H54 (cell line): ENCODE measurements around the gene PPM1L.

Source experiments
- DNase-seq: peaks from one replicate; pipeline ENCODE4 v3.0.0; 2011; ENCODE audit warnings: low spot score, mixed read lengths; ENCODE audit not compliant: insufficient read length
- FAIRE-seq: peaks from 3 replicates; lab custom pipeline; 2011; peaks lifted over from hg19 to GRCh38; lab: Jason Lieb, UNC
- POLR2A ChIP-seq: IDR thresholded peaks from 2 replicates; pipeline ENCODE4 v1.6.1; 2011; ENCODE audit warnings: low read depth, mild to moderate bottlenecking, low read length

Gene PPM1L

DNA sequence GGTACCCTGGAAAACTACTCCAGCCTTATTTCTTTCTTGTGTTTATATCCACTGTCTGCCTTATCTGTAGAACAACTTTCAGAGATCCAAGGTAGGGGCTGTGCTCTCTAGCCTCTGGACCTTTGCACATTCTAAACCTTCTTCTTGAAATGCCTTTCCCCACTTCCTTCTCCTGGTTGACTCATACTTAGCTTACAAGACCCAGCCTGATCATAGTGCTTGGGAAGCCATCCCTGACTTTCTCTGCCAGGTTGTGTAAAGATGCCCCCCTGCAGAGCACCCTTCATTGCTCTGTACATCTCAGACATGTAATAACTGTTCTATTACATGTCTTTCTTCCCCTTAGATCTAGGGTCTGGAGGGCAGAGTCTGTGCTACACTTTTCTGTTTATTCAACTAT lies 50.1 kb downstream of the PPM1L start:
- DNase-seq: no peak
- no peak for FAIRE-seq
- TF ChIP-seq POLR2A: no peak

DNA sequence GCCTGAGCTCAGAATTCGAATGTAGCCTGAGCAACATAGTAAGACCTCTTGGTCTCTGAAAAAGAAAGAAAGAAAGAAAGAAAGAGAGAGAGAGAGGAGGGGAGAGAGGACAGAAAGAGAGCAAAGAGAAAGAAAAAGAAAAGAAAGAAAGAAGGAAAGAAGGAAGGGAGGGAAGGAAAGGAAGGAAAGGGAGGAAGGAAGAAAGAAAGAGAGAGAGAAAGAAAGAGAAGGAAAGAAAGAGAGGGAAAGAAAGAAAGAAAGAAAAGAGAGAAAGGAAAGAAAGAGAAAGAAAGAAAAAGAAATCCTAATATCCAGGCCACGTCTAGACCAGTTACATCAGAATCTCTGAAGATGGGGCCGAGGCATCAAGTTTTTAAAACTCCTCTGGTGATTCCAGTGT lies 50.7 kb downstream of the PPM1L start:
- DNase-seq: no peak
- no peak for TF ChIP-seq POLR2A
- no peak for FAIRE-seq

DNA sequence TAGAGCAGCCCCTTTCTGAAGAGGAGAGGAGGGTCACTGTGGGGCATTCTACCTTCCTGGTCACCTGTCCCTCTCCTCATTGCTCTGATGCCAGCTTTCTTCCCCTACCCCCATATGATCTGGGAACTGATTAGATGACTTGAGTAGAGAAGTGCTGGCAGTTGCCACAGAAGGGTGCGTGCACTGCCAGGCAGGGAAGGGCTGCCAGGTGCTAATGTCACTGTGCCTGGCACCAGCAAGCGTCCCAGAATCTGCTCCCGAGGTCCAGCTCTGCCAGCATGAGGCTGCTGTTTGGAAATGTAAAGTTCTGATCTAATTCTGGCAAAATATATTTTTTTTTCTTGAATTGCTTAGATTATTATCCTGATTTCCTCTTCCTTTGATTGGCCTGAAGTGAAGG lies 52.8 kb downstream of the PPM1L start:
- FAIRE-seq: no peak
- no peak for TF ChIP-seq POLR2A
- no peak for DNase-seq

DNA sequence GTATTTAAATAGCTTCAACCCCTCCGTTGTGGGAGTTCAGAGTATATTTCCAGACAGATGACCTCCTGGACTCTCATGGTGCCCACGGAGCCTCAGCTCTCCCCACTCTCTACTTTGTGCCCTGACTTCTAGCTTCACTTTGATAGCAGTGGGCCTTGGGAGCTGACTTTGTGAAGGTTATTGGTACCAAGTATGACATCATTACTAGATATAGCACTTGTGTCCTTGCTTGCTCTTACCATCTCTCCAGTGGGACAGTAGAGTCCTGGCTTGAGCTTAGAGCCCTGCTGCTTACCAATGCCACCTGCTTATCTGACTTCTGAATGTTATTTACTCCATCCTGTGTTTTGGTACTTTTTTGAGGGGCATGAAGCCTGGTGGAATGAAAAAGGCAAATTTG lies 53.4 kb downstream of the PPM1L start:
- DNase-seq (no peak), FAIRE-seq (no peak)
- TF ChIP-seq POLR2A: no peak

DNA sequence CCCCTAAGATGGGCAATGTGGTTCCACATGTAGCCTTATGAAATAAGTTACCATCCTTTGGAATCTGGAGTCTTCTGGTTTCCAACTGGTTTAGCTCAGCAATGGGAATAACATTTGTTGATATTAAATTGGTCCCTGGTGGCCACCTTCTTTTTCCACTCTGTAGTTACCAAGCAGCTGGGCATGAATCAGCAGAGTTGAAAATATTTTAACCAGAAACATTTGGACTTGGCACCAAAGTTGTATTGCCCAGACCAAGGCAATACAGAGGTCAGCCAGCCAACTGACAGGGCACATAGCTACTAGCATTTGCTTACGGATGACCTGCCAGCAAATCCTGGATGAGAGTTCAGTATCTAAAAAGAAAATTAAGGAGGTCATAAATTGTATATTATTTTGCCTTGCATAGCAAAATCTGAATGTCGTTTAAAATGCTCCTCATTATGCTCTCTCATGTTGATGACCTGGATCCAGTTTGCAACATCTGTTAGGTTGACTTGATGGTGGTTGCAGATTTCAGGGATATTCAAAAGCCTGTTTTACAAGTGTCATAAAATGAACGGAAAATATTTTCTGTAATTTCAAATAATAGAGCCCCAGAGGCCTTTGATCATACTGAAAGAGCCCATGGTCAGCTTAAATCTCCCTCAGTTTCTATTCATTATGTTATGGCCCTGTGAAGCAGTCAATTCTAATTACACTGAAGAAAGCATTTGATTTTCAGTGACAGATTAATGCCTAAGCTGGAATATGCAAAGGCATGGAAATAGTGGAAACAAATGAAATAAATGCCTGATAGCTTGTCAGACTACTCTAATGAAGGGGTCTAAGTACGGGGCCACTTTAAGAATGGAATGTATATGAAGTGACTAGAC lies 54.6 kb downstream of the PPM1L start:
- FAIRE-seq (no peak), DNase-seq (no peak)
- TF ChIP-seq POLR2A: no peak

DNA sequence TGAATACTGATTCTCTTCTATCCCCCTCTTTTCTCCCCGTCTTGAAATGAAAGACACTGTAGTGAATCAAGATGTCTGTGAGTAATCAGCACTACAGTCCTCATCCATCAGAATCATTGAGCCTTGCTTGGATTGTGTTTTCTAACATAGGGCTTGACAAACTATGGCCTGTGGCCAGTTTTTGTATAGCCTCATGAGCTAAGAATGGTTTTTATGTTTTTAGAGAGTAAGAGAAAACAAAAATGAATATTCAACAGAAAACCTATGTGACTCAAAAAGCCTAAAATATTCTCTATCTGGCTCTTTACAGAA lies 55.2 kb downstream of the PPM1L start:
- DNase-seq: no peak
- no peak for FAIRE-seq
- no peak for TF ChIP-seq POLR2A

DNA sequence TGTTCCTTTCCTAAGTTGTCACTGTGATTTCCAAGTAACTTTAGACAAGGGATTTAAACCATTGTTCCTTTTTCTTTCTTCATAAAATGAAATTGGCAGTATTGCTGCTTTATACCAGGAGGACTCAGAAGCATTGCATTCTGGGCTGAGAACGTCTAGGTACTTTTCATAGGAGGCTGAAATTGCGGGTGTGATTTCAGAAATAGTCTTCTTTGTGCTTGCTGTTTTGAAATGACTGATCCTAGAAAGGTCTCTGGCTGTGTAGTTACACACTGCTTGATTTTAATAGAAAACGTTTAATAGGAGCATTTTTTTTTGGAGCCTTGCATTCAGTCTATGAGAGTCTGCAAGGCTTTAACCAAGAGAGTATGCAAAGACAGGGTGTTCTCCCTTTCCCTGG lies 56.3 kb downstream of the PPM1L start:
- no peak for DNase-seq
- no peak for FAIRE-seq
- no peak for TF ChIP-seq POLR2A

DNA sequence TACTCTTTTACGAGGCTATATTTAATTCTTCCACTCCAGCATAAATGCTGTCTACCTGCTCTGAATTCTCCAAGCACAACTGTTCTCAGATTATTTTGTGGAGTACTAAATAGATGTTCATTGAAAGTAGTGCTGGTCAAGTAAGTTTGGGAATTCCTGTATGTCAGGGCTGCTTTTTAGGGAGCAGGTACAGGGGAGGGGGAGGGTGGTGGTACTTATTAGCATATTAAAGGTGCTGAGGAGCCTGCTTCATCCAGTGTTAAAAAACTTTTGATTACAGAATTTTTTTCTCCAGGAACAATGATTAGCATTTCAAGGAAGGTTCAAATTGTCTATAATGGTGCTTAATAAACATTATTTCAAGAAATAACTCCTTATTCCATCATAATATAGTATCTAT lies 59.2 kb downstream of the PPM1L start:
- no peak for TF ChIP-seq POLR2A
- no peak for DNase-seq
- FAIRE-seq: no peak

DNA sequence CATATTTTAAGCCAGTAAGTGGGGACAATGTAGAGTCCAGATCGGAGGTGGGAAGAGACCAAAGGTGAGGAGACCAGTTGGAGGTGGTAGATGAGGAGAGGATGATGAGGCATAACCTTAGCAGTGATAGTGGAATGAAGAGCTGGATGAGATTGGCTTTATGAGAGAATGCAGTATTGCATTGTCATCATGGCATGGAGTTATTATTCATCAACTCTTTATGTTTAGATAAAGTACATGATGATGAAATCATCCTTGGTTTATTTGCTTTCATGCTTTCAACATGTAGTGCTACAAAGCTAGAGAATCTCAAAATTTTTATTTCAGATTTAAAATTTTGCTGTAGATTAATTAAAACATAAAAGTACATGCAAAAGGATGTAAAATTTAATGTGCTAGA lies 64.0 kb downstream of the PPM1L start:
- no peak for TF ChIP-seq POLR2A
- no peak for DNase-seq
- no peak for FAIRE-seq

DNA sequence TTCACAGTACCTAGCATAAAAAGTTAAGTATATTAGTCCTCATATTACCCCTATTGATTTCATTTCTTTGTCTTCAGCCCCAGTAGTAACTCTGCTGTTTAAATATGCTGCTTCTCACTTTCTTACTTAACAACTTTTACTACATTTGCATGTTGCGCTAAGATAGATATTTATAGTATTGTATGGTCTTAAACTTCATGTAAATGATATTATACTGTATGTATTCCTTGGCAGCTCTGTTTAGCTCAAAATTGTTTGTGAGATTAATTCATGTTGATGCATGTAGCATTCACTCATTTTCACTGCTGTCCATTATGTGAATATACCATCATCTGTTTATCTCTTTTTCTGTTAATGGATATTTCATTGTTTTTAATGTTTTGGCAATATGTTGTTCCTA lies 64.4 kb downstream of the PPM1L start:
- DNase-seq (no peak), FAIRE-seq (no peak)
- TF ChIP-seq POLR2A: no peak

DNA sequence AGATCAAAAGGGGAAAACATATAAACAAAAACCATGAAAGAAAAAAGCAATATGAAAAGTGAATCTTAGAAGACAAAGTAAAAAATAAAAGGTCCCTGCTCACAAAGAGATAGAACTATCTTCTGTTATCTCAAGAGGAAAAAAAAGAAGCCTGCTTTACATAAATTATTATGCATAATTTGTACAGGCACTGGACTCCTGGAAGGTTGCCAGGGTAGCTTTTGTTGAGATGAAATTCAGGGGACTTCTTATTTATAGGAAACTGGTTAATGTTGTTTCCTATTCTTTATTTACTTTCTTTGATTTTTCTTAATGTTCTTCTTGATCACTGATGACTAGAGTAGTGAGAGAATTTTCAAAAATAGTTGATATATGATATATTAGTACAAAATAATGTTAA lies 66.9 kb downstream of the PPM1L start:
- no peak for FAIRE-seq
- no peak for DNase-seq
- no peak for TF ChIP-seq POLR2A

DNA sequence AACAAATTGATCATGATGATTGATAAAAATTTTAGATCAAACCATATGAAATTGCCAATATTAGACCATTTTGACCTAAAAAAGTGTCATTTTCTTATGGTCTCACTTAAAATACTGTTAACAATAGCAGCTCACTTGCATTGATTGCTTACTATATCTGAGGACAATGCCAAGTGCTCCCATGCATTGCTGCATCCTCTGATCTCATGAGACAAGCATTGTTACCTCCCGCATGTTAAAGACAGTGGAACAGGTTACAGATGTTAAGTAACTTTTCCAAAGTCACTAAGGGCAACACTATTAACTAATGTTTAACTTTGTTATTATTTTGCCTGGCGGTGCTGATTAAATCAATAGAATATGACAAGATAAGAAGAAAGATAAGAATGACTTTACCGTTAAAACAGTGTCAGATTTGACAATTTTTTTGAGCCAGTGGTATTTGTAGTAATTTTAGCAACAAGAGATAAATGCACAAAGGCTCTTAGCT lies 69.3 kb downstream of the PPM1L start:
- no peak for TF ChIP-seq POLR2A
- DNase-seq (no peak), FAIRE-seq (no peak)

DNA sequence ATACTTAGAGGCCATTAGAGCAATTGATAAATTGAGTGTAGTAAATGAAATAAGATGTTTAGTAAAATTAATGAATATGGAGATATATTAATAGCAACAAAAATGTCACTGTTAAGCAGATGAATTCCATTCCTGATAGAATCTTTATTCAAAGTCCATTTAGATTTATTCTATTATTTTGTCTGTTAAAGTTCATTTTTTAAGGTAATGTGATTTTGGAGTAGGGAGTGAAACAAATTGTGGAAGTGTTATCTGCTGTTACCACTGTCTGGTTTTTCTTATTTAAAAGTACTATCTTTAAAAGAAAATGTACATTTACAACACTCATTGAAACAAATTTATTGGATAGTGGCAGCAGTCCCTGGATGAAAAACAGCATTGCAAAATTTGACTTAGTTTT lies 70.4 kb downstream of the PPM1L start:
- no peak for DNase-seq
- FAIRE-seq: no peak
- TF ChIP-seq POLR2A: no peak

DNA sequence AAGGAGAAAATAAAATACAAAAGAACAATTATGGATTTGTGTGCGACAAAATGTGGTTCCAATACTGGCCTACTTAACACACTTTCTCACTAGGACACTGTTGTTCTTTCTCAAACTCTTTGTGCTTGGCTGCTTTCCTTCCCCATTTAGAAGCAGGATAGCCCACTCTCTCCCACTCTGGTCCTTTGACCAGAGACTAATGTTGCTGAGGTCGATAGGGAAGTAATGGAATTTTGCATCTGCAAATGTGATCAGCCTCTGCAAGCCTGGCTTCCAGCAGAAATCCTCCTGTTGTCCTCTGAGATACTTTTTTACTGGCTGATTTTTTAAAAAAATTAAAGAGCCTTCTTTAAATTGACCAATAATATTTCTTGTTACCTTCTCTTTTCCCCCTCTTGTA lies 71.0 kb downstream of the PPM1L start:
- TF ChIP-seq POLR2A: no peak
- FAIRE-seq (no peak), DNase-seq (no peak)

DNA sequence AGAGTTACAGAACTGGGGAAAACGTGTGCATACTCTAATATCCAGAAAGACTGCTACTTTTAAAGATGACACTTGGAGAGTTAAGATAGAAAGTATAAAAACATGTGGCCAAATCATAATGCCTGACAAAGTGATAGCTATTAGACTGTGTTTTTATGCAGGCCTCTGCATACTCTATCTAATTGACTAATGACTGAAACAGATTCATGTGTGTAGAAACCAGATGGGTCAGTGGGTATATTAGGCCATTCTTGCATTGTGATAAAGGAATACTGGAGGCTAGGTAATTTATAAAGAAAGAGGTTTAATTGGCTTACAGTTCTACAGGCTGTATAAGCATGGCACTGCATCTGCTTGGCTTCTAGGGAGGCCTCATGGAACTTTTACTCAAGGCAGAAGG lies 71.5 kb downstream of the PPM1L start:
- no peak for FAIRE-seq
- TF ChIP-seq POLR2A: no peak
- DNase-seq: no peak

DNA sequence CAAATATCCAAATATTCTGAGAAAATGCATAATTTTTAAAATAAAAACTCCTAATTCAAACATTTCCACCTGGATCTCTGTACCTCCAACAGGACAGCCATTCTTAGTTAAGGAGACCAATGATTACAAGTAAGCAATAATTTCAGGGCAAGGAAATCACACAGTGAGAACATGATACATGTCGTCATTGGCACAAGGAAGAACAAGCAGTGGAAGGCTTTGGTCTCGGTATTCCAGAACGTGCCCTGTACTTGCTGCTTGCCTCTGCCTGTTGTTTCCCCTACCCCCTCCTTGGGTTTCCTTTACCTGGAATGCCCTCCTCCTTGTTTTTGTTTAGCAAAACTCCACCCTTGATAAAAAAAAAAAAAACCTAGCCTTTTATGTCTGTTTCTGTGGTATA lies 72.8 kb downstream of the PPM1L start:
- FAIRE-seq (no peak), DNase-seq (no peak)
- TF ChIP-seq POLR2A: no peak
